Fibroblast of upper back skin (primary cell): ENCODE results near the gene FOCAD.
"Not testable (repeated sequence)": the region's sequence is repeated elsewhere in the genome, so short reads cannot be mapped to it uniquely, and the experiment has no call there.

Experiments used
- DNase-seq: peaks from one replicate; pipeline ENCODE4 v3.0.0-alpha.2; 2013

The FOCAD gene, protein sequence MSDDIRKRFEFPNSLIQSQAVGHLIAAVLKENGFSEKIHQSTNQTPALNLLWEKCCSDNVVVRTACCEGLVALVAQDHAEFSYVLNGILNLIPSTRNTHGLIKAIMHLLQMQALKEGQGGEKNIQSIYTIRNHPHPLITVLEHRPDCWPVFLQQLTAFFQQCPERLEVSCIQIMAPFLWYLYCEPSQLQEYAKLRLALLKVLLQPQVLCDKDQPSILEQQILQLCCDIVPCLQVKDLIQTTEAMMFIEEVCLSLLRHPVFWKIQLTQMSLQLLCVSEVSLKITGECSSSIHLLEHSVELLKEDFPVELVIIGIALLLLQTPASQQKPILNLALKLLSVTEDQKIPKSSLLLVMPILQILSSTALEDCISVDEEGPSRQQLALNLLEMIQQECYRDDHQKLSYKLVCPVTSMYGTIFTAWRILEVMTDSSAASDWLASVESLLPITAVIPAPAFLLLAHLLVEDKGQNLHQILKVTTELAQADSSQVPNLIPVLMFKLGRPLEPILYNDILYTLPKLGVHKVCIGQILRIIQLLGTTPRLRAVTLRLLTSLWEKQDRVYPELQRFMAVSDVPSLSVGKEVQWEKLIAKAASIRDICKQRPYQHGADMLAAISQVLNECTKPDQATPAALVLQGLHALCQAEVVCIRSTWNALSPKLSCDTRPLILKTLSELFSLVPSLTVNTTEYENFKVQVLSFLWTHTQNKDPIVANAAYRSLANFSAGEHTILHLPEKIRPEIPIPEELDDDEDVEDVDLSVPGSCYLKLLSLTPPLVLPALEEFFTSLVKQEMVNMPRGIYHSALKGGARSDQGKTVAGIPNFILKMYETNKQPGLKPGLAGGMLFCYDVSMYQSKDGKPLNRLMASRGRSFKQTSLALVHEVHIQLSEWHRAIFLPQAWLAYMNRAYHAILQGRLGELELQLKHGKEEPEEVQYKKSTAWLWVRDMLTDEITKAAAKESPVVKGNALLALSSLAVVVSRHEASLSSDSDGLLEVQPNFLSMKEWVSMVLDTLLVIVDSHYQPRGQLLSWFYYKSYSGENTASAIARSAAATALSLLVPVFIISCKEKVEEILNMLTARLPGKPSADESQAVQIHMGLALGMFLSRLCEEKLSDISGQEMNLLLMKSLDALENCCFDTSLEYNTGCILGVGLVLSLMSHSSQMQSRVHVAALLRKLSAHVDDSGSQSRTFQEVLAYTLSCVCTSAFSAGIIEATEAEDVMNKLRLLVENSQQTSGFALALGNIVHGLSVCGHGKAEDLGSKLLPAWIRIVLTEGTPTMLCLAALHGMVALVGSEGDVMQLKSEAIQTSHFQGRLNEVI (N-terminal part only)

GRCh38 chr9:20684035-20684874 lies at the start of gene FOCAD:
Gene FOCAD, plus strand, starts transcription at chr9:20684259. Its CDS starts 31,095 bp downstream, at chr9:20715354.
- DNase-seq, result peak; percentile 93

GRCh38 chr9:20634895-20635294 lies 49.2 kb upstream of the FOCAD start:
- DNase-seq, result no peak

- DNase-seq, result no peak
These were observed 47.1 kb upstream of the FOCAD start for GRCh38 chr9:20636888-20637440.

- DNase-seq, result no peak
These were observed 43.5 kb upstream of the FOCAD start for GRCh38 chr9:20640331-20641187.

DNA sequence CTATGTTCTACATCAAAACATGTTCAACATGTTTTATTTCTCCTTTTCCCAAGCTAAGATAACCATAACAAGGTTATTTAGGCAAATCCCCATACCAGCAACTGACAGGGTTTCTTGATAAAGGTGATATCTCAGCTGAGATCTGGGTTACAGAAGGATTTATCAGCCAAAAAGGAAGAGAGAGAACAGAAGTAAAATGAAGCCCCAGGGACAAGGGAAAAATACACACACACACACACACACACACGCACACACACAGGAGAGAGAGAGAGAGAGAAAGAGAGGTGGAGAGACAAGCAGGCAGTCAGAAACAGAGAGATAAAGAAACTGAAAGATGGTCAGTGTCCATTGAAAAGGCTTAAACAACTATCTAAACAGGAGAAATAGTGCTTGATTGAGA lies 42.0 kb upstream of the FOCAD start:
- no peak for DNase-seq

GRCh38 chr9:20643660-20644059 lies 40.4 kb upstream of the FOCAD start:
- DNase-seq, result no peak

DNA sequence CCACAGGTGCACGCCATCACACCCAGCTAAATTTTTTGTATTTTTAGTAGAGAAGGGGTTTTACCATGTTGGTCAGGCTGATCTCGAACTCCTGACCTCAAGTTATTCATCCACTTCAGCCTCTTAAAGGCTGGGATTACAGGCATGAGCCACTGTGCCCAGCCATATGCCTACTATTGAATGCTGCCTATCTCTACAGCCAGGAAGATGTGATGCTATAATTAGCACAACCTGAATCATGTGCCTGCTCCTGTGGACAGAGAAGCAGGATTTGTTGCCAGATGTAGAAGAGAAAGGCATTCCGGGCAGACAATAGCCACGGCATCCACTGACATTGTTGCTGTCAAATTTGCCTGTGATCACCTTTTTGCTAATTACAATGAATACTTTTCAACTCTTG lies 37.4 kb upstream of the FOCAD start:
- no peak for DNase-seq

DNA sequence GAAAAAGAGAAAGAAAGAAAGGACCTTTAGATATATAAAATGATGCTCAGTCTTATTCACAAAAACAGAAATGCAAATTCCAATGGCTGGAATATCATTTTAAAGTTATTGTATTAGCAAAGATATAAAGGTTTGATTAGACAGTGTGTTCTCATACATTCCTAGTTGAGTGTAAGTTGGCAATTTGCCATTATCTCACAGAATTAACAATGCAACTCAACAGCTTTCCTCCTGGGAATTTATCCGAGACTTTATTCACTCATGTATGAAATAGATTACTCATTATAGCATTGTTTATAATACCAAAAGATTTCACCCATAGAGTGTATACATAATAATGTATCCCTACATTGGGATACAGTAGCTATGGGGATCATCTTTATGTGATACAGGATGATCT lies 34.7 kb upstream of the FOCAD start:
- peak; percentile 5 for DNase-seq

GRCh38 chr9:20650313-20650712 lies 33.7 kb upstream of the FOCAD start:
- DNase-seq, result no peak

GRCh38 chr9:20650750-20651299 lies 33.2 kb upstream of the FOCAD start:
- DNase-seq, result no peak

DNA sequence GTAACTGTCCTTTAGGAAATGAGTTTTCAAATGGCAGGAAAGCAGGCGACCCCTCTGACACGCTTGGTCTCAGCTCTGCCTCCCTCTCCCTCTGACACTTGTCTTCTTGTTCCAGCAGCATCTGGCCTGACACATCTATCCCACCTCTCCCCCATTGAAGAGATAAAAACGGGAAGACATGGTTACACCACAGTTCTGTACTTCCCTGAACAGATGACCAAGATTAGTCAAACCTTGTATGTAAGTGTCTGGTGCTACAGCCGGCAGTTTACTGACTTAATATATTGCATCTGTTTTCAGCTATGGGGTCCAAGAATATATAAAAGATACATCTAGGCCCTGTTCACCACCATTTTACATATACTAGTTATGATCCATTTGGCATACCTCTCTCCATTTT lies 32.1 kb upstream of the FOCAD start:
- no peak for DNase-seq

- not testable (repeated sequence) for DNase-seq
These were observed 25.8 kb upstream of the FOCAD start for GRCh38 chr9:20658246-20658667.

DNA sequence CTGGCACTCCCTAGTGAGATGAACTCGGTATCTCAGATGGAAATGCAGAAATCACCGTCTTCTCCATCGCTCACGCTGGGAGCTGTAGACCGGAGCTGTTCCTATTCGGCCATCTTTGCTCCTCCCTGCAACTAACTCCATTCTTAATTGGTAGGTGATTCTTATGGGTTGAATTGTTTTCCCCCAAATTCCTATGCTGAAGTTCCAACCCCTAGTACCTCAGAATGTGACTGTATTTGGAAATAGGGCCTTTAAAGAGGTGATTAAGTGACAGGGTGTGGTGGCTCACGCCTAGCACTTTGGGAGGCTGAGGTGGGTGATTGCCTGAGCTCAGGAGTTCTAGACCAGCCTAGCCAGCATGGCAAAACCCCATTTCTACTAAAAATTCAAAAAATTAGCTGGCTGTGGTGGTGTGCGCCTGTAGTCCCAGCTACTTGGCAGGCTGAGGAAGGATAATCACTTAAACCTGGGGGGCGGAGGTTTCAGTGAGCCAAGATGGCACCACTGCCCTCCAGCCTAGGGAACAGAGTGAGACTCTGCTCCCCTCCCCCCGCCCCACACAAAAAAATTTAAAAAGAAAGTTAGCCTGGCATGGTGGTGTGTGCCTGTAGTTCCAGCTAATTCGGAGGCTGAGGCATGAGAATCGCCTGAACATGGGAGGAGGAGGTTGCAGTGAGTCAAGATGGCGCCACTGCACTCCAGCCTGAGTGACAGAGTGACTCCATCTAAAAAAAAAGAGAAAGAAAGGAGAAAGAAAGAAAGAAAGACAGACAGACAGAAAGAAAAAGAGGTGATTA lies 25.2 kb upstream of the FOCAD start:
- no peak for DNase-seq

- no peak for DNase-seq
These were observed 24.5 kb upstream of the FOCAD start for GRCh38 chr9:20659474-20659967.

GRCh38 chr9:20662156-20662555 lies 21.9 kb upstream of the FOCAD start:
- DNase-seq, result no peak

GRCh38 chr9:20663133-20663532 lies 20.9 kb upstream of the FOCAD start:
- DNase-seq, result no peak

- no peak for DNase-seq
These were observed 19.6 kb upstream of the FOCAD start for GRCh38 chr9:20664501-20664900.

GRCh38 chr9:20670395-20670794 lies 13.7 kb upstream of the FOCAD start:
- no peak for DNase-seq

- DNase-seq, result no peak
These were observed 12.4 kb upstream of the FOCAD start for GRCh38 chr9:20671635-20672034.
